ENCODE results near the gene PPP1R16B.
"Not testable (repeated sequence)": the region's sequence is repeated elsewhere in the genome, so short reads cannot be mapped to it uniquely, and the experiment has no call there.

PPP1R16B gene

DNA sequence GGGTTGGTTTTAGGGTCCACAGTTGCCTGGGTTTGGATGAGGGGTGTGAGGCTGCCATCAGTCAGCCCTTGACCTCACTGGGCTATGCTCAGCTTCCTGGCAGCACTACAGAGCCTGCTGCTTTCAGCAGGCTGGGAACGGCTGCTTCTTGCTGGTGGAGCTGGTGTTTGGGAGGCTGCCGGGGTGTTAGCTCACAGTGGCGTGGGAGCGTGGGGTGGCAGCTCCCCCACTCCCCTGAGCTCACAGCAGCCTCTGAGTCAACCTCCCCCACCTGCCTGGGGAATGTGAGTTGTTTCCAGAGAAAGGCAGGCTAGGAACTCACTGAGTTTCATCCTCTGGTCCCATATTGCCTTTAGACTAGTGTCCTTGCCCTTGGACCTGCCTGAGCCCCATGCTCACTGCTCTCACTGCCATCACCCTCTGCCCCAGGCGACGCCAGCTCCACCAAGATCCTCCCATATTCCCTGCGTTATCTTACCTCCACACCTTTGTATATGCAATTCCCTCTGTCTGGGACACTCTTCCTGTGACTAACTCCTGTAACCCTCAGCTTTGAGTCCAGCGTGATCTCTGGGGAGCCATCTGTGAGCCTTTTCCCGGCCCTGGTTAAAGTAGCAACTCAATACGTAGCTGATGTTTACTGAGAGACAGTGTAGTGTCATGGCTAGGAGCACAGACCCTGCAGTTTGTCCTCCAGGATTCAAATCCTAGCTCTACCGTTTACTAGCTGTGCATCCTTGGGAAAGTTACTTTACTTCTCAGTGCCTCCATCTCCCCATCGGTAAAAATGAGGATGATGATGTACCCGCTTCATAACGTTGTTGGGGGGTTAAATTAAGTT is 34.8 kb downstream of the PPP1R16B start:
- Mint-ChIP-seq H3K27ac (peak overlapping the region; percentile 99), H3K9me3 (peaks cover 2% of the 10 kb centered on the region), H3K4me1 (ENCODE audit: low read depth) (peaks cover 77% of the 10 kb centered on the region), H3K27me3 (no peaks in the 10 kb centered on the region), H3K4me3 (peak overlapping the region; percentile 79), H3K36me3 (ENCODE audit: low read depth) (peaks cover 86% of the 10 kb centered on the region)
- peak; percentile 59 for DNase-seq

DNA sequence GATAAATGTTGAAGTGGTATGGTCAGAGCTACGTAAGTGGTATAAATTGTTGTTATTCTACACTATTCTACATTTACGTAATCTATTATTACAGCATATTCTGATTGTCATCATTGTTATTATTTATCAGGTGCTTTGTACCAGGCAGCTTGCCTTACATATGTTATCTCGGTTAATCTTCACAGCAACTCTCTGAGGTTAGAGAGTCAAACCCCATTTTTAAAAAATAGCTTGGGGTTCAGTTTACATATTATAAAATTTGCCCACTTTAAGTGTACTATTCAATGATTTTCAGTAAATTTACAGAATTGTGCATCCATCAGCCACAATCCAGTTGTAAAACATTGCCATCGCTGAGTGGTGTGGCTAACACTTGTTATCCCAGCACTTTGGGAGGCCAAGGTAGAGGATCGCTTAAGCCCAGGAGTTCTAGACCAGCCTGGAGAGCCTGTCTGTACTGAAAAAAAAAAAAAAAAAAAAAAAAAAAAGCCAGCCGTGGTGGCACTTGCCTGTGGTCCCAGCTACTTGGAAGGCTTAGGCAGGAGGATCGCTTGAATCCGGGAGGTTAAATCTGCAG is 35.5 kb downstream of the PPP1R16B start:
- Mint-ChIP-seq H3K4me1 (ENCODE audit: low read depth) (peaks cover 83% of the 10 kb centered on the region), H3K4me3 (peak overlapping the region; percentile 79), H3K9me3 (peaks cover 2% of the 10 kb centered on the region), H3K27ac (peak overlapping the region; percentile 99), H3K27me3 (no peaks in the 10 kb centered on the region), H3K36me3 (ENCODE audit: low read depth) (peaks cover 88% of the 10 kb centered on the region)
- DNase-seq: no peak

DNA sequence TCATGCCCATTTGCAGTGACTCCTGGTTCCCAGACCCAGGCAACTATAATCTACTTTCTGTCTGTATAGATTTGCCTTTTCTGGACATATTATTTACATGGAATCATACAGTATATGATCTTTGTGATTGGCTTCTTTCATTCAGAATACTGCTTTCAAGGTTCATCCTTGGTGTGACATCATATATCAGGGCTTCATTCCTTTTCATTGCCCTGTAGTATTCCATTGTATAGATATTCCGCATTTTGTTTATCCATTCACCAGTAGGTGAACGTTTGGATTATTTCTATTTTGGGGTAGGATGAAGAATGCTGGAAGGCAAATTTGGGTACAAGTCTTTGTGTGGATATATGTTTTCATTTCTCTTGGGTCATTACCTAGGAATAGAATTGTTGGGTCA is 36.1 kb downstream of the PPP1R16B start:
- Mint-ChIP-seq H3K4me3 (peak overlapping the region; percentile 79), H3K9me3 (peaks cover 2% of the 10 kb centered on the region), H3K27me3 (no peaks in the 10 kb centered on the region), H3K27ac (peak overlapping the region; percentile 99), H3K4me1 (ENCODE audit: low read depth) (peaks cover 88% of the 10 kb centered on the region), H3K36me3 (ENCODE audit: low read depth) (peaks cover 88% of the 10 kb centered on the region)
- no peak for DNase-seq

DNA sequence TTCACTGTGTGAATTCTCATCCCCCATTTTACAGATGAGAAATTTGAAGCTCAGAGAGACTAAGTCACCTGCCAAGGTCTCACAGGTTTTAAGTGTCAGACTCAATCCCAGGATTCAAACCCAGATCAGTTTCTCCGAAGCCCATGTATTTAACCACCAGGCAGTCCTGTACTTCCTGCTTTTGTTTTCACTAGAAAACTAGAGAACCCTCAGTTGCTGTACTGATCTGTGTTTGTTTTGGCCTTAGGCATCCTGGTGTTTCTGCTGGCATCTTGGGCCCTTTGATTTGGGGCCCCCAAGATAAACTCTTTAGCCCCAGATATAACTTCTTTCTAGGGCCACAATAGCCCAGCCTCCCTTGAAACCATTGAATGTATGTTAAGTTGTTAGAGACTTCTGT is 36.5 kb downstream of the PPP1R16B start:
- H3K27ac Mint-ChIP-seq: peak overlapping the region; percentile 99
- peaks cover 87% of the 10 kb centered on the region for H3K36me3 Mint-ChIP-seq (ENCODE audit: low read depth)
- H3K4me1 Mint-ChIP-seq (ENCODE audit: low read depth): peaks cover 88% of the 10 kb centered on the region
- H3K4me3 Mint-ChIP-seq: peak overlapping the region; percentile 79
- DNase-seq: no peak
- peaks cover 2% of the 10 kb centered on the region for H3K9me3 Mint-ChIP-seq
- no peaks in the 10 kb centered on the region for H3K27me3 Mint-ChIP-seq

DNA sequence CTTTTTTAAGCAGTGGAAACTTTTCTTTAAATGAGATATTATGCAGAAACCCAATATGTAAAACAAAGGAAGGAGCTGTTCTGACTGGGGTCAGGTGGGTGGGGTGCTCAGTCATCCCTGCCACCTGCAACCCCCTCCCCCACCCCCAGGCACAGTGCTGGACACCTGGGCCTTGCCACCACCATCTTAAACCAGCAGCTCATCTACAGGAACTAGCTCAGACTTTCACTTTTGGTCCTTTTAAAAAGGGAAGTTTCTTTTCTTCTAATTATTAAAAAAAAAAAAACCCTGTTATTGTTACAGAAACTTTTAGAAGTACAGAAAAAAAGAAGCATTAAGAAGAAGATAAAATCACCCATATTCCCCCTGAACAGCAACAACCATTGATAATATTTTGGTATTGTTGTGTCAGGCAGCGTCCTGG is 37.1 kb downstream of the PPP1R16B start:
- Mint-ChIP-seq H3K27me3 (no peaks in the 10 kb centered on the region), H3K4me3 (peak overlapping the region; percentile 79), H3K4me1 (ENCODE audit: low read depth) (peaks cover 93% of the 10 kb centered on the region), H3K9me3 (peaks cover 2% of the 10 kb centered on the region), H3K27ac (peak overlapping the region; percentile 99), H3K36me3 (ENCODE audit: low read depth) (peaks cover 91% of the 10 kb centered on the region)
- peak; percentile 72 for DNase-seq

DNA sequence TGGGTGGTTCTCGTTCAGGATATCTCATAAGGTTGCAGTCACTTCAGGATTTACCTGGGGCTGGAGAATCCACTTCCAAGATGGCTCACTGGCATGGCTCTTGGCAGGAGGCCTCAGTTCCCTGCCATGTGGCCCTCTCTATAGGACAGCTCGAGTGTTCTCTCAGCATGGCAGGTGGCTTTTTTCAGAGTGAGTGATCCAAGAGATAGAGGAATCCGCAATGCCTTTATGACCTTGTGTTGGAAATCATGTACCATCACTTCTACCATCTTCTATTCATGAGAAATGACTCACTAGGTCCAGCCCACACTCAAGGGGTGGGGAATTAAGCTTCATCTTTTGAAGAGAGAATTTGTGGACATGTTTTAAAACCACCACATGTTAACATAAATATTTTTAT is 37.8 kb downstream of the PPP1R16B start:
- H3K4me1 Mint-ChIP-seq (ENCODE audit: low read depth): peaks cover 94% of the 10 kb centered on the region
- H3K36me3 Mint-ChIP-seq (ENCODE audit: low read depth): peaks cover 91% of the 10 kb centered on the region
- peak overlapping the region; percentile 79 for H3K4me3 Mint-ChIP-seq
- peak overlapping the region; percentile 99 for H3K27ac Mint-ChIP-seq
- peak; percentile 71 for DNase-seq
- H3K27me3 Mint-ChIP-seq: no peaks in the 10 kb centered on the region
- peaks cover 2% of the 10 kb centered on the region for H3K9me3 Mint-ChIP-seq

DNA sequence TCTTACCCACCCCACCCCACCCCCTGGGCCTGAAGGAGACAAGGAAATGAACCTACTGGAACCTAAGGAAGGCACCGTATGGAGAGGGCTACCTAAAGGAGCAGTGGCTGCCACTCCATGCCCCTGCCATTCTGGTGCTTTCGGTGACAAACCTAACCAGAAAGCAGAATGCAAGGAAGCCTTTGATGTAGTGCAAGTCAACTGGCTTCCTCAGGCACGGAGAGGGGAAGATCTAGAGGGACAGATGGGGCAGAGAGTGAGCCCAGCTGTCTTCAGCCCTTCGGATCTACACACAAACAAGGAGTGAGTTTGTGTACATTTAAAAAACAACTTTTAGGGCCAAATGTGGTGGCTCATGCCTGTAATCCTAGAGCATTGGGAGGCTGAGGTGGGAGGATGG is 39.5 kb downstream of the PPP1R16B start:
- H3K4me1 Mint-ChIP-seq (ENCODE audit: low read depth): peaks cover 93% of the 10 kb centered on the region
- H3K9me3 Mint-ChIP-seq: peaks cover 2% of the 10 kb centered on the region
- peaks cover 89% of the 10 kb centered on the region for H3K36me3 Mint-ChIP-seq (ENCODE audit: low read depth)
- peak overlapping the region; percentile 99 for H3K27ac Mint-ChIP-seq
- no peak for DNase-seq
- peak overlapping the region; percentile 57 for H3K4me3 Mint-ChIP-seq
- no peaks in the 10 kb centered on the region for H3K27me3 Mint-ChIP-seq

DNA sequence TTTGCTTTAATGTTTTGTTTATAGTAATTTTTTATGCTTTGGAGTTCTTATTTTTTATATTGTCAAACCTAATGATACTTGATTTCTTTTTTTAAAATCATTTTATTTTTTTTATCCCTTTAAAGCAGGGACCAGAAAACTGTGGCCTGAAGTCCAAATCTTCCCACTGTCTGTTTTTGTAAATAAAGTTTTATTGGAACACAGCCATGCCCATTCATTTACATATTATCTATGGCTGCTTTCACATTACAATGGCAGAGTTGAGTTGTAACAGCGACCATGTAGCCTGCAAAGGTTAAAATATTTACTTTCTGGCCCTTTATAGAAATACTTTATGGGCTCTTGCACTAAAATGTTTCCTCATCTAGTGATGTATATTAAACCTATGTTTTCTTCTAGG is 42.3 kb downstream of the PPP1R16B start:
- Mint-ChIP-seq H3K9me3 (peaks cover 2% of the 10 kb centered on the region), H3K36me3 (ENCODE audit: low read depth) (peaks cover 88% of the 10 kb centered on the region), H3K4me3 (no peak overlapping the region), H3K27me3 (no peaks in the 10 kb centered on the region), H3K27ac (peak overlapping the region; percentile 82), H3K4me1 (ENCODE audit: low read depth) (peaks cover 80% of the 10 kb centered on the region)
- DNase-seq: no peak

DNA sequence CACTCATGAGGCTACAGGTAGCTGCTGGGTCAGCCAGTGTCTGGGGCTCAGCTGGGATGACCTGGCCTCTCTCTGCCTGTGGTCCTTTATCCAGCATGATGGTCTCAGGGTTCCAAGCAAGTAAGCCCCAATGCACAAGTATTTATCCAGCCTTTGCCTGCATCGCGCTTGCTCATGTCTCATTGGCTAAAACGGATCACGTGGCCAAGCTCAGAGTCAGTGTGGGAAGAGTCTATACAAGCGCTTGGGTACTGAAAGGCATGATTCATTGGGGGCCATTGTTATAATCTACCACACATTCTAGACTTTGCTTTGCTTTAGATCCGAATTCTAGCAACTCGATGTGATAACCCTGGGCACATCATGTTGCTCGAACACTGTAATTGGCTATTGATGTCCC is 48.3 kb downstream of the PPP1R16B start:
- Mint-ChIP-seq H3K4me1 (ENCODE audit: low read depth) (peaks cover 83% of the 10 kb centered on the region), H3K27ac (peak overlapping the region; percentile 45), H3K36me3 (ENCODE audit: low read depth) (peaks cover 90% of the 10 kb centered on the region), H3K9me3 (no peaks in the 10 kb centered on the region), H3K27me3 (no peaks in the 10 kb centered on the region), H3K4me3 (no peak overlapping the region)
- DNase-seq: no peak

DNA sequence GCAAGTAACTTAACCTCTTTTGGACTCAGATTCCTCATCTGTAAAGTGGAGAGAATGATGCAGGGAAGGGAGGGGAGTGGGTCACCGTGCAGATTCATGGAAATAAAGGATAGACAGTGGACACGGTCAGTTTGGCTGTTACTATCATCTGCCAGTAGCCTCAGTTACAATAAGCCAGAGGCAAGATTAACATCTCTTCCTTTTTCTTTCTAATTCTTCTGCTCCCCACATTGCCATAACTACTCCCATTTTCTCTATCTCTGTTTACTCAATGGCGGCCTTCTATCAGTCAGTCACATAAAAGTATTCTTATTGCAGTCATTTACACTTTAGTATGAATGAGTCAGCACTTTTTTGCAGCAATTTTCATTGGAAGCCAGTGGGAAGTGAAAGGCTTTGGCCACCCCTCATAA is 49.2 kb downstream of the PPP1R16B start:
- H3K27me3 Mint-ChIP-seq: no peaks in the 10 kb centered on the region
- peaks cover 83% of the 10 kb centered on the region for H3K4me1 Mint-ChIP-seq (ENCODE audit: low read depth)
- H3K36me3 Mint-ChIP-seq (ENCODE audit: low read depth): peaks cover 87% of the 10 kb centered on the region
- peak overlapping the region; percentile 45 for H3K27ac Mint-ChIP-seq
- H3K4me3 Mint-ChIP-seq: no peak overlapping the region
- no peaks in the 10 kb centered on the region for H3K9me3 Mint-ChIP-seq
- no peak for DNase-seq

DNA sequence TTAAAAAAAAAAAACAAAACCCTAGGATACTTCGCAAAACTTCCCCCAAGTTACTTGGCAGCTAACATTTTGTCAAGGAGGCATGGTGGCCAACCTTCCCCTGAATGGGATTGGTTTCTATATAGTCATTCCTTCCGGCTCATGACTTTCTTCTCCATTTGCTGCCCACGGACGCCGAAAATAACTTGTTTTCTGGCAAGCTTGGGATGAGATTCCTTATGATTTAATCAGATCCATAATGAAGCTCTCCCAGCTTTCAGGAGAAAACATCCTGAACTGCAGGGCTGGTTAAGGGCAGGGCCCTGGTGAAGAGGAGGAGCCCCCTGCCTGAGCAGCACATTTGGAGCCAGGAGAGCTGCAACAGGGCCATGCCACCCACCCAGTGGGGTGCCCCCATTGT is 49.9 kb downstream of the PPP1R16B start:
- Mint-ChIP-seq H3K9me3 (no peaks in the 10 kb centered on the region), H3K27me3 (no peaks in the 10 kb centered on the region), H3K27ac (peak overlapping the region; percentile 45), H3K36me3 (ENCODE audit: low read depth) (peaks cover 84% of the 10 kb centered on the region), H3K4me1 (ENCODE audit: low read depth) (peaks cover 81% of the 10 kb centered on the region), H3K4me3 (no peak overlapping the region)
- DNase-seq: no peak

DNA sequence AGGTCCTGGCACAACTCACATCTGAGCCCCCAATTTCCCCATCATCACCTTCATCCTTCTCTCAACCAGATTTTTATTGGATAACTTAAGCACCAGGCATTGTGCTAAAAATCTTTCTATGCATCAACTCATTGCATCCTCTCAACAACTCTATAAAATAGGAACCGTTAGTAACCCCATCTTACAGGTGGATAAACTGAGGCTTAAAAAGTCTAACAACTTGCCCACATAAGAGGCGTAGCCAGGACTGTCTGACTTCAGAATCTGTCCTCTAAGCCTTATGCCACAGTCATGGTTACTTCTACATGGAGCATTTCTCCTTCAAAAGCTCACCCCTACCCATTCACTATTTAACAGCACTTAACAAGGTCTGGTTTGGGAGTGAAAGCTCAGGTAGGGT is 51.1 kb downstream of the PPP1R16B start:
- no peaks in the 10 kb centered on the region for H3K27me3 Mint-ChIP-seq
- no peaks in the 10 kb centered on the region for H3K9me3 Mint-ChIP-seq
- H3K4me1 Mint-ChIP-seq (ENCODE audit: low read depth): peaks cover 88% of the 10 kb centered on the region
- peaks cover 85% of the 10 kb centered on the region for H3K36me3 Mint-ChIP-seq (ENCODE audit: low read depth)
- H3K4me3 Mint-ChIP-seq: no peak overlapping the region
- H3K27ac Mint-ChIP-seq: peak overlapping the region; percentile 79
- DNase-seq: no peak

DNA sequence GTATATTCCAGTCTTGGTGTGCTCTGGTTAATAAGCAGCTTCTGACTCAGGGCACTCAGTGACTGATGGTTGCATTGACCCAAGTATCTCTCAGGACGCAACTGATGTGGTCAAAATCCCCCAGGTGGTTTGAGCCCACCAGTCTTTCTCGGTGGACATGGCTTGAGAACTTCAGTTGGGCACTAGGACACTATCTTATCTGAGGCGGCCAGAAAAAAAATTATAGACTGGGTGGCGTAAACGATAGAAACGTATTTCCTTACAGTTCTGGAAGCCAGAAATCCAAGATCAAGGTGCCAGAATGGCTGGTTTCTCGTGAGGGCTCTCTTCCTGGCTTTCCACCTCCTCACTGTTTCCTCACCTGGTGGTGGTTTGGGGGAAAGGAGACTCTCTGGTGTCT is 52.2 kb downstream of the PPP1R16B start:
- Mint-ChIP-seq H3K9me3 (no peaks in the 10 kb centered on the region), H3K27ac (peak overlapping the region; percentile 91), H3K4me3 (no peak overlapping the region), H3K4me1 (ENCODE audit: low read depth) (peaks cover 89% of the 10 kb centered on the region), H3K36me3 (ENCODE audit: low read depth) (peaks cover 78% of the 10 kb centered on the region), H3K27me3 (no peaks in the 10 kb centered on the region)
- no peak for DNase-seq

DNA sequence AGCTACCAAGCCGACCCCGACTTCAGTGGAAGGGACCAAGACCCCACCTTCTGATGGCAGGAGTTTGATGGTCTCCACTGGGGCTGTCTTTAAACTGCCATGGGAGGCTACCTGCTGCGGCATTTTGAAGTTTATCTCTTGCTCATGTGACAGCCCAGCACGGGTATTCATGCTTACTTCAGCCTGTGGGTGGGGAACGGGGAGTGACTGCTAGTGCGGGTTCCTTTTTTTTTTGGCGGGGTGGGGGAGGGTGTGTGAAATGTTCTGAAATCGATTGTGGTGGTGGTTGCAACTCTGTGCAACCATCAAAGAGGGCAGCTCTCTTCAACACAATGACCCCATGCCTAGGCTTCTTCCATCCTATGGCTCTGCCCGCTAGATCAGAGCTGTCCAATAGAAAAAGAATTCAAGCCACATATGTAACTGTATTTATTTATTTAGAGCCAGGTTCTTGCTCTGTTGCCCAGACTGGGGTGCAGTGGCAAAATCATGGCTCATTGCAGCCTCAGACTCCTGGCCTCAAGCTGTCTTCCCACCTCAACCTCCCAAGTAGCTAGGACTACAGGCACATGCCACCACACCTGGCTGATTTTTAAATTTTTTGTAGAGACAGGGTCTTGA is 53.7 kb downstream of the PPP1R16B start:
- H3K27ac Mint-ChIP-seq: peak overlapping the region; percentile 91
- peaks cover 78% of the 10 kb centered on the region for H3K36me3 Mint-ChIP-seq (ENCODE audit: low read depth)
- peaks cover 89% of the 10 kb centered on the region for H3K4me1 Mint-ChIP-seq (ENCODE audit: low read depth)
- H3K4me3 Mint-ChIP-seq: peak overlapping the region; percentile 15
- no peaks in the 10 kb centered on the region for H3K27me3 Mint-ChIP-seq
- no peaks in the 10 kb centered on the region for H3K9me3 Mint-ChIP-seq
- no peak for DNase-seq

DNA sequence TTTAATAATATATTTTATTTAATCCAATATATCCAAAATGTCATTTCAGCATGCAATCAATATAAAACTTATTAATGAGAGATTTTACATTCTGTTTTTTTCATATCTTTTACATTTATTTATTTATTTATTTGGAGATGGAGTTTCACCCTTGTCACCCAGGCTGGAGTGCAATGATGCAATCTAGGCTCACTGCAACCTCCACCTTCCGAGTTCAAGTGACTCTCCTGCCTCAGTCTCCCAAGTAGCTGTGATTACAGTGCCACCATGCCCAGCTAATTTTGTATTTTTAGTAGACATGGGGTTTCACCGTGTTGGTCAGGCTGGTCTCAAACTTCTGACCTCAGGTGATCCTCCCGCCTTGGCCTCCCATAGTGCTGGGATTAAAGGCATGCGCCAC is 54.4 kb downstream of the PPP1R16B start:
- not testable (repeated sequence) for DNase-seq, H3K9me3 Mint-ChIP-seq, H3K27me3 Mint-ChIP-seq, H3K27ac Mint-ChIP-seq, H3K4me3 Mint-ChIP-seq
- Mint-ChIP-seq H3K36me3 (ENCODE audit: low read depth) (peaks cover 77% of the 10 kb centered on the region), H3K4me1 (ENCODE audit: low read depth) (peaks cover 89% of the 10 kb centered on the region)

Data from activated T-cell treated with anti-CD3 and anti-CD28 coated beads, Interleukin-2, amount 50 U/mL, for 24 hours (primary cell).